ENCODE data around the gene GJD3.

Gene GJD3

GRCh38 chr17:40366861-40367518 is 2.5 kb upstream of the GJD3 start:
- no peak for DNase-seq

GRCh38 chr17:40366076-40366860 is 1.7 kb upstream of the GJD3 start:
- DNase-seq: no peak

- no peak for DNase-seq
Observed at GRCh38 chr17:40364906-40365305, 369 bp upstream of the GJD3 start.

GRCh38 chr17:40363111-40363827 is 1.3 kb downstream of the GJD3 start:
- DNase-seq: no peak

GRCh38 chr17:40362696-40363110 is 1.8 kb downstream of the GJD3 start:
- DNase-seq: peak; percentile 77

GRCh38 chr17:40361925-40362695 is 2.4 kb downstream of the GJD3 start:
- DNase-seq: no peak

- DNase-seq: no peak
Observed at GRCh38 chr17:40361063-40361924, 3.2 kb downstream of the GJD3 start.

GRCh38 chr17:40360091-40360490 is 4.4 kb downstream of the GJD3 start:
- DNase-seq: no peak

- peak; percentile 85 for DNase-seq
Observed at GRCh38 chr17:40358323-40359038, 6.1 kb downstream of the GJD3 start.

- no peak for DNase-seq
Observed at GRCh38 chr17:40356990-40357881, 7.3 kb downstream of the GJD3 start.

GRCh38 chr17:40355804-40356758 is 8.5 kb downstream of the GJD3 start:
- DNase-seq: no peak

GRCh38 chr17:40355123-40355803 is 9.3 kb downstream of the GJD3 start:
- peak; percentile 75 for DNase-seq

GRCh38 chr17:40354221-40355122 is 10.1 kb downstream of the GJD3 start:
- no peak for DNase-seq

GRCh38 chr17:40352779-40353394 is 11.7 kb downstream of the GJD3 start:
- DNase-seq: no peak

GRCh38 chr17:40352237-40352778 is 12.2 kb downstream of the GJD3 start:
- no peak for DNase-seq

Measured in CD4-positive, alpha-beta T cell treated with Interleukin-15 for 1 hour (primary cell).